Mucosa of descending colon (tissue), 3 donors: Measurements from ENCODE around the gene CDHR3. TPM values are rescaled to one million over a fixed set of nuclear protein-coding genes. Genes with fewer than 3 reads are reported as not detected.

Source experiments
- ATAC-seq: fragments of 200-7000 bp; cut with Tn5 transposase; one replicate; pipeline ENCODE4 v1.9.1; 2020; ENCODE audit warnings: mild to moderate bottlenecking, moderate library complexity
- DNase-seq, 3 donors: peaks; one replicate each; pipeline ENCODE4 v3.0.0-alpha.2; 2020
- H3K36me3 ChIP-seq: fragments of 200-600 bp; one replicate; pipeline ENCODE4 v1.8.0; 2021; ENCODE audit warnings: low read depth, mild to moderate bottlenecking
- H3K4me1 ChIP-seq: fragments of 200-600 bp; one replicate; pipeline ENCODE4 v1.8.0; 2021; ENCODE audit warnings: low read depth, mild to moderate bottlenecking
- H3K4me3 ChIP-seq: fragments of 200-600 bp; one replicate; pipeline ENCODE4 v1.8.0; 2021; ENCODE audit warnings: mild to moderate bottlenecking
- H3K9me3 ChIP-seq: fragments of 200-600 bp; one replicate; pipeline ENCODE4 v1.8.0; 2021; ENCODE audit warnings: mild to moderate bottlenecking
- CTCF ChIP-seq: fragments of 200-600 bp; IDR thresholded peaks from one replicate; pipeline ENCODE4 v1.8.0; 2022; ENCODE audit warnings: antibody characterized with exemption, mild to moderate bottlenecking
- intact Hi-C, 2 donors: fragments of 100-400 bp; cut with DNase I in 1 of 2; cut with micrococcal nuclease in 1 of 2; formaldehyde crosslinking; loops; one replicate each; pipeline versions ENCODE4 v1.11.0 to v1.11.1; 2022; cut with DNase I, micrococcal nuclease
- total RNA-seq, 3 donors: library from RNA; stranded (reverse); fragmentation: NEBNext Ultra II Directional in 2 of 3; extraction: Animal tissue kit (Norgen Biotek cat#: 25700) in 2 of 3; gene quantifications; one replicate each; pipeline versions ENCODE4 v1.2.1 to v1.2.4, GENCODE V29; 2021 to 2023
- donor health status: DM: no; HTN: no; CAD: no; lungs with moderate emphysema.
- donor health status: DM: no; HTN: no; CAD: no.
- donor health status: DM: no; HTN: yes; CAD: no.

Gene CDHR3
- total RNA-seq, 3 donors from 2014 or later = 12.1 to 19.7 (median 18.4) TPM

GRCh38 chr7:106053109-106053508, 90.0 kb downstream of the CDHR3 start:
- ATAC-seq (no peak), DNase-seq (no peak)
- H3K4me3 ChIP-seq = no peak overlapping the region
- no peaks in the 10 kb centered on the region for H3K36me3 ChIP-seq
- no peaks in the 10 kb centered on the region for H3K4me1 ChIP-seq
- intact Hi-C loops = no loop called here
- no peaks in the 10 kb centered on the region for H3K9me3 ChIP-seq
- no peak for TF ChIP-seq CTCF

- no peaks in the 10 kb centered on the region for H3K9me3 ChIP-seq
- DNase-seq (no peak), ATAC-seq (no peak)
- TF ChIP-seq CTCF = no peak
- no peaks in the 10 kb centered on the region for H3K36me3 ChIP-seq
- intact Hi-C loops = no loop called here
- H3K4me1 ChIP-seq = no peaks in the 10 kb centered on the region
- no peak overlapping the region for H3K4me3 ChIP-seq
These were observed 91.3 kb downstream of the CDHR3 start for GRCh38 chr7:106054156-106054910.

- H3K4me3 ChIP-seq = no peak overlapping the region
- DNase-seq (no peak), ATAC-seq (no peak)
- intact Hi-C loops = no loop called here
- H3K36me3 ChIP-seq = no peaks in the 10 kb centered on the region
- no peaks in the 10 kb centered on the region for H3K4me1 ChIP-seq
- no peaks in the 10 kb centered on the region for H3K9me3 ChIP-seq
- no peak for TF ChIP-seq CTCF
These were observed 92.0 kb downstream of the CDHR3 start for GRCh38 chr7:106054971-106055532.

GRCh38 chr7:106056513-106057203, 93.6 kb downstream of the CDHR3 start:
- peak in 2 of 3 donors; percentile 72 to 78 for DNase-seq
- Histone ChIP-seq H3K36me3 (no peaks in the 10 kb centered on the region), H3K9me3 (no peaks in the 10 kb centered on the region), H3K4me3 (no peak overlapping the region), H3K4me1 (no peaks in the 10 kb centered on the region)
- intact Hi-C loops = loop anchor here (2.0 kb wide), 1 partner anchor 98 kb away; no protein-coding TSS in a partner anchor
- peak; percentile 84 for ATAC-seq
- peak; percentile 79 for TF ChIP-seq CTCF

GRCh38 chr7:106057204-106057961, 94.3 kb downstream of the CDHR3 start:
- DNase-seq = no peak
- ATAC-seq = no peak
- intact Hi-C loops = loop anchor here (2.0 kb wide), 1 partner anchor 97 kb away; no protein-coding TSS in a partner anchor
- Histone ChIP-seq H3K4me1 (no peaks in the 10 kb centered on the region), H3K36me3 (no peaks in the 10 kb centered on the region), H3K4me3 (no peak overlapping the region), H3K9me3 (no peaks in the 10 kb centered on the region)
- no peak for TF ChIP-seq CTCF
